Measurements from ENCODE around the gene PTK6. TPM values are rescaled to one million over a fixed set of nuclear protein-coding genes. Genes with fewer than 3 reads are reported as not detected.

Gene PTK6
- total RNA-seq, 2 donors from 2014 or later = 0.22 TPM; not detected in 1

DNA sequence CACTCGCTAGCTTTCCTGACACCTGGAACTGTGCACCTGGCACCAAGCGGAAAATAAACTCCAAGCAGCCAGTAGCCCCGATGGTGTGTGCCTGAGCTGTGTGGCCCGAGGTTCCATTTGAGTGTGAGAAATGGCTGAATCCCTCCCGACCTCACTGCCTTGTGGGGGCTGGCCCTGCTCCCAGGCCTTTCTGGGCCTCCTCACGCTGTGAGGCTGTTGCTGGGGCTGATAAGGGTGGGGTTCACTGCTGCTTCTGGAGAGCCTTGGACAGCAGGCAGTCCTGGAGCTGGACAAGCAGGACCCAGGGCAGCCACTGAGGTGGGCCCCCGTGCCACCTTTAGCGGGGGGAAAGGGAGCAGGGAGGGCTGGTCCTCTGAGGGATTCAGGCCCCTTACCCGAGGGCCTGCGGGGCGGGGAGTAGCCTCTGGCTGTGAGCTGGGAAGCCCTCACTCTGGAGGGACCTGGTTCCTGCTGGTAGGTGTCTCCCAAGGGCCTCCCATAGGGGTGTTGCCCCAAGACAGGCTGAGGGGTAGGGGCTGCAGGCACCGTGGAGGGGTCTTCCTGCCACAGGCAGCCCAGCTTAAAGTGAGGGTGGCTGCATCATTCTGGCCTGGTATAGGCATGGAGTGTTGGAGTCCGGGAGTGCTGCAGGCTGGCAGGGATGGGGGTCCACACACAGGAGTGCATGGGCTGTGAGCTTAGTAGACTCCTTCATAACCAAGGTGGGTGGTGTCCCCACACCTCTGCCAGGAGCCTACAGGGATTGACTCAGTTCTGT is 14.9 kb downstream of the PTK6 start:
- H3K9me3 Mint-ChIP-seq = peaks cover 7% of the 10 kb centered on the region
- no peak overlapping the region for H3K27ac ChIP-seq (ENCODE audit: low read depth, low read length)
- H3K27me3 Mint-ChIP-seq (ENCODE audit: insufficient read depth) = peaks cover 8% of the 10 kb centered on the region
- peaks cover 20% of the 10 kb centered on the region for H3K36me3 ChIP-seq (ENCODE audit: control insufficient read depth, insufficient read depth, low read length)
- peaks cover 2% of the 10 kb centered on the region for H3K4me1 Mint-ChIP-seq
- TF ChIP-seq, protein P1, sequence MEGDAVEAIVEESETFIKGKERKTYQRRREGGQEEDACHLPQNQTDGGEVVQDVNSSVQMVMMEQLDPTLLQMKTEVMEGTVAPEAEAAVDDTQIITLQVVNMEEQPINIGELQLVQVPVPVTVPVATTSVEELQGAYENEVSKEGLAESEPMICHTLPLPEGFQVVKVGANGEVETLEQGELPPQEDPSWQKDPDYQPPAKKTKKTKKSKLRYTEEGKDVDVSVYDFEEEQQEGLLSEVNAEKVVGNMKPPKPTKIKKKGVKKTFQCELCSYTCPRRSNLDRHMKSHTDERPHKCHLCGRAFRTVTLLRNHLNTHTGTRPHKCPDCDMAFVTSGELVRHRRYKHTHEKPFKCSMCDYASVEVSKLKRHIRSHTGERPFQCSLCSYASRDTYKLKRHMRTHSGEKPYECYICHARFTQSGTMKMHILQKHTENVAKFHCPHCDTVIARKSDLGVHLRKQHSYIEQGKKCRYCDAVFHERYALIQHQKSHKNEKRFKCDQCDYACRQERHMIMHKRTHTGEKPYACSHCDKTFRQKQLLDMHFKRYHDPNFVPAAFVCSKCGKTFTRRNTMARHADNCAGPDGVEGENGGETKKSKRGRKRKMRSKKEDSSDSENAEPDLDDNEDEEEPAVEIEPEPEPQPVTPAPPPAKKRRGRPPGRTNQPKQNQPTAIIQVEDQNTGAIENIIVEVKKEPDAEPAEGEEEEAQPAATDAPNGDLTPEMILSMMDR (conservative IDR thresholded peaks at IDR 0.05) = no peak
- peaks cover 5% of the 10 kb centered on the region for H3K27me3 ChIP-seq (ENCODE audit: control insufficient read depth, insufficient read depth, low read length, poor library complexity, severe bottlenecking)
- peak; percentile 28 for DNase-seq
- 87 to 91% methylated on average over 6 to 13 of the region's 13 CpGs for WGBS, 2 experiments (ENCODE audit: insufficient coverage in 1 of 2, insufficient read length in 1 of 2)
- peak overlapping the region; percentile 86 for H3K4me3 Mint-ChIP-seq
- H3K9ac ChIP-seq (ENCODE audit: extremely low read depth, low read length, poor library complexity, severe bottlenecking) = no peak overlapping the region
- H3K9me3 ChIP-seq (ENCODE audit: control insufficient read depth, low read length) = peaks cover 12% of the 10 kb centered on the region
- peak overlapping the region; percentile 66 for H3K4me3 ChIP-seq (ENCODE audit: low read length)
- peaks cover 19% of the 10 kb centered on the region for H3K36me3 Mint-ChIP-seq (ENCODE audit: low read depth)
- H3K27ac Mint-ChIP-seq = no peak overlapping the region
- H3K4me1 ChIP-seq (ENCODE audit: control insufficient read depth, insufficient read depth, low read length) = no peaks in the 10 kb centered on the region

DNA sequence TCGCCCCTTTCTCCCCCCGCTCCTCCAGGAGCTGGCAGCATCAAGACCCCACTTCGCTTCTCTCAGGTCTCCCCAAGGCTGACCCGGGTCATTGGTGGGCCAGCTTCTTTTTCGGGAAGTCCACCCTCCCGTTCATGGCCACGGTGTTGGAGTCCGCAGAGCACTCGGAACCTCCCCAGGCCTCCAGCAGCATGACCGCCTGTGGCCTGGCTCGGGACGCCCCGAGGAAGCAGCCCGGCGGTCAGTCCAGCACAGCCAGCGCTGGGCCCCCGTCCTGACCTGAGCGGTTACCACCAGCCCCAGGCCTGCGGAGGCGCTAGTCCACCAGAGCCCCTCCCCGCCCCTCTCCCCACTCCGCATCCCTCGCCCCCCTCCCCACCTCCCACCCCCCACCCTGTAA is 15.6 kb downstream of the PTK6 start:
- peaks cover 7% of the 10 kb centered on the region for H3K9me3 Mint-ChIP-seq
- H3K4me3 Mint-ChIP-seq = peak overlapping the region; percentile 86
- H3K27me3 Mint-ChIP-seq (ENCODE audit: insufficient read depth) = peaks cover 8% of the 10 kb centered on the region
- H3K36me3 Mint-ChIP-seq (ENCODE audit: low read depth) = peaks cover 20% of the 10 kb centered on the region
- Histone ChIP-seq H3K9me3 (ENCODE audit: control insufficient read depth, low read length) (peaks cover 12% of the 10 kb centered on the region), H3K27ac (ENCODE audit: low read depth, low read length) (peak overlapping the region; percentile 81), H3K36me3 (ENCODE audit: control insufficient read depth, insufficient read depth, low read length) (peaks cover 20% of the 10 kb centered on the region), H3K4me3 (ENCODE audit: low read length) (peak overlapping the region; percentile 92), H3K9ac (ENCODE audit: extremely low read depth, low read length, poor library complexity, severe bottlenecking) (peak overlapping the region; percentile 90), H3K27me3 (ENCODE audit: control insufficient read depth, insufficient read depth, low read length, poor library complexity, severe bottlenecking) (peaks cover 5% of the 10 kb centered on the region), H3K4me1 (ENCODE audit: control insufficient read depth, insufficient read depth, low read length) (no peaks in the 10 kb centered on the region)
- peak; percentile 76 for DNase-seq
- 20 to 22% methylated on average over 7 to 16 of the region's 23 CpGs for WGBS, 2 experiments (ENCODE audit: insufficient coverage in 1 of 2, insufficient read length in 1 of 2)
- H3K4me1 Mint-ChIP-seq = peaks cover 2% of the 10 kb centered on the region
- peak overlapping the region; percentile 80 for H3K27ac Mint-ChIP-seq
- TF ChIP-seq, protein P1 (conservative IDR thresholded peaks at IDR 0.05) = no peak

DNA sequence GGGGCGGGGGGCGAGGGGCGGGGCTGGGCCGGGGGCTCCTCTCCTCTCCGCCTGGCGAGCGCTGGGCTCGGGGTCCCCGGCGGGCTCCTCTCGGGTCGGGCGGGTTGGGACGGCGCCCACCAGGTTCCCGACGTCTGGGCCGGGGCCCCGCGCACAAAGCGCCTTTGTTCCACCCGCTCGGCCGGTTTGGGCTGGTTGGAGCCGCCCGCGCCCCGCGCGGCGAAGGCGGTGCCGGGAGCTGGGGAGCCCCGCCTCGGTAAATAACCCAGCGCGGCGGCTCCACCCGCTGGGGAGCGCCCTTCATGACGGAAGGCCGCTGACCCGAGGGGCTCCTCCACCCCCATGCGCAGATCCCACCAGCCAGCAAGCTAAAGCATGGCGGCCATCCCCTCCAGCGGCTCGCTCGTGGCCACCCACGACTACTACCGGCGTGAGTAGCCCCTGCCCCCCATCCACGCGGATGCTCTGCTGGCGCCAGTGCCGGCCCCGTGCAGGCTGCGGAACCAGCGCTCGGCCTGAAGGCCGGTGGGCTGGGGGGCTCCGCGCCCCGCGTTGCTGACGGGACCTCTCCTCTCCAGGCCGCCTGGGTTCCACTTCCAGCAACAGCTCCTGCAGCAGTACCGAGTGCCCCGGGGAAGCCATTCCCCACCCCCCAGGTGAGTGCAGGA is 16.1 kb downstream of the PTK6 start:
- Histone ChIP-seq H3K9me3 (ENCODE audit: control insufficient read depth, low read length) (peaks cover 12% of the 10 kb centered on the region), H3K27ac (ENCODE audit: low read depth, low read length) (peak overlapping the region; percentile 81), H3K27me3 (ENCODE audit: control insufficient read depth, insufficient read depth, low read length, poor library complexity, severe bottlenecking) (peaks cover 5% of the 10 kb centered on the region), H3K9ac (ENCODE audit: extremely low read depth, low read length, poor library complexity, severe bottlenecking) (peak overlapping the region; percentile 90), H3K36me3 (ENCODE audit: control insufficient read depth, insufficient read depth, low read length) (peaks cover 20% of the 10 kb centered on the region), H3K4me1 (ENCODE audit: control insufficient read depth, insufficient read depth, low read length) (no peaks in the 10 kb centered on the region), H3K4me3 (ENCODE audit: low read length) (peak overlapping the region; percentile 92)
- Mint-ChIP-seq H3K4me3 (peak overlapping the region; percentile 86), H3K27me3 (ENCODE audit: insufficient read depth) (peaks cover 8% of the 10 kb centered on the region), H3K9me3 (peaks cover 7% of the 10 kb centered on the region), H3K4me1 (peaks cover 2% of the 10 kb centered on the region), H3K27ac (peak overlapping the region; percentile 80), H3K36me3 (ENCODE audit: low read depth) (peaks cover 20% of the 10 kb centered on the region)
- TF ChIP-seq, protein P1 (conservative IDR thresholded peaks at IDR 0.05) = no peak
- peak; percentile 83 for DNase-seq
- 0 to 1% methylated on average over 32 to 67 of the region's 68 CpGs for WGBS, 2 experiments (ENCODE audit: insufficient coverage in 1 of 2, insufficient read length in 1 of 2)

Data from endodermal cell (in vitro differentiated cells).